RWPE2 (cell line): Measurements from ENCODE around the gene CAPZA1.
"Not testable (repeated sequence)": the region's sequence is repeated elsewhere in the genome, so short reads cannot be mapped to it uniquely, and the experiment has no call there.

Source experiments
- ATAC-seq: fragments of 200-7000 bp; cut with Tn5 transposase; 3 replicates; pipeline ENCODE4 v1.9.1; 2021; ENCODE audit warnings: low read depth
- DNase-seq: peaks from one replicate; pipeline ENCODE4 v3.0.0-alpha.2; 2020; ENCODE audit warnings: low spot score
- H3K27ac ChIP-seq: fragments of 450-650 bp; 2 replicates; pipeline ENCODE4 v1.5.1; 2017; ENCODE audit warnings: mild to moderate bottlenecking; ENCODE audit not compliant: poor library complexity, severe bottlenecking
- H3K27me3 ChIP-seq: fragments of 250-450 bp; sonication (Bioruptor Pico); 2 replicates; pipeline ENCODE4 v1.5.1; 2021; ENCODE audit warnings: mild to moderate bottlenecking, moderate library complexity; ENCODE audit not compliant: insufficient read depth, poor library complexity, severe bottlenecking
- H3K36me3 ChIP-seq: fragments of 250-450 bp; sonication (Bioruptor Pico); 2 replicates; pipeline ENCODE4 v1.5.1; 2020; ENCODE audit warnings: low read depth, mild to moderate bottlenecking, moderate library complexity
- H3K4me1 ChIP-seq: fragments of 250-450 bp; sonication (Bioruptor Pico); 2 replicates; pipeline ENCODE4 v1.5.1; 2021; ENCODE audit warnings: mild to moderate bottlenecking, moderate library complexity; ENCODE audit not compliant: insufficient read depth, poor library complexity, severe bottlenecking
- H3K4me3 ChIP-seq: fragments of 250-450 bp; sonication (Bioruptor Pico); 2 replicates; pipeline ENCODE4 v1.5.1; 2021; ENCODE audit warnings: mild to moderate bottlenecking, moderate library complexity; ENCODE audit not compliant: severe bottlenecking
- H3K9me3 ChIP-seq: fragments of 250-450 bp; sonication (Bioruptor Pico); 2 replicates; pipeline ENCODE4 v1.5.1; 2021; ENCODE audit warnings: mild to moderate bottlenecking, moderate library complexity; ENCODE audit not compliant: severe bottlenecking
- CTCF ChIP-seq: fragments of 450-650 bp; IDR thresholded peaks from one replicate; pipeline ENCODE4 v1.5.1; 2017; ENCODE audit warnings: mild to moderate bottlenecking, moderate library complexity; ENCODE audit not compliant: poor library complexity, severe bottlenecking

Gene CAPZA1

GRCh38 chr1:112634367-112634766, 14.7 kb downstream of the CAPZA1 start:
- peak overlapping the region; percentile 69 for H3K27ac ChIP-seq
- ATAC-seq (no peak), DNase-seq (no peak)
- H3K36me3 ChIP-seq = peaks cover 59% of the 10 kb centered on the region
- peaks cover 47% of the 10 kb centered on the region for H3K4me1 ChIP-seq
- no peaks in the 10 kb centered on the region for H3K27me3 ChIP-seq
- H3K9me3 ChIP-seq = no peaks in the 10 kb centered on the region
- no peak for TF ChIP-seq CTCF
- H3K4me3 ChIP-seq = no peak overlapping the region

- Histone ChIP-seq H3K4me1 (peaks cover 47% of the 10 kb centered on the region), H3K27ac (peak overlapping the region; percentile 69), H3K4me3 (no peak overlapping the region), H3K9me3 (no peaks in the 10 kb centered on the region), H3K27me3 (no peaks in the 10 kb centered on the region), H3K36me3 (peaks cover 42% of the 10 kb centered on the region)
- ATAC-seq (no peak), DNase-seq (no peak)
- no peak for TF ChIP-seq CTCF
Observed at GRCh38 chr1:112636056-112636455, 16.4 kb downstream of the CAPZA1 start.

- no peak for DNase-seq
- H3K4me3 ChIP-seq = no peak overlapping the region
- no peaks in the 10 kb centered on the region for H3K27me3 ChIP-seq
- peaks cover 36% of the 10 kb centered on the region for H3K36me3 ChIP-seq
- H3K9me3 ChIP-seq = no peaks in the 10 kb centered on the region
- no peak for TF ChIP-seq CTCF
- H3K27ac ChIP-seq = peak overlapping the region; percentile 69
- peaks cover 47% of the 10 kb centered on the region for H3K4me1 ChIP-seq
- peak; percentile 60 for ATAC-seq
Observed at GRCh38 chr1:112636597-112637253, 17.1 kb downstream of the CAPZA1 start.

- no peaks in the 10 kb centered on the region for H3K27me3 ChIP-seq
- peak overlapping the region; percentile 69 for H3K27ac ChIP-seq
- DNase-seq = no peak
- peak; percentile 58 for ATAC-seq
- H3K9me3 ChIP-seq = no peaks in the 10 kb centered on the region
- no peak overlapping the region for H3K4me3 ChIP-seq
- H3K36me3 ChIP-seq = peaks cover 30% of the 10 kb centered on the region
- H3K4me1 ChIP-seq = peaks cover 47% of the 10 kb centered on the region
- no peak for TF ChIP-seq CTCF
Observed at GRCh38 chr1:112637254-112638109, 17.9 kb downstream of the CAPZA1 start.

- Histone ChIP-seq H3K27me3 (no peaks in the 10 kb centered on the region), H3K4me3 (no peak overlapping the region), H3K9me3 (no peaks in the 10 kb centered on the region), H3K27ac (peak overlapping the region; percentile 69), H3K4me1 (peaks cover 46% of the 10 kb centered on the region), H3K36me3 (peaks cover 31% of the 10 kb centered on the region)
- DNase-seq (no peak), ATAC-seq (peak; percentile 39; the same call in 1 of the 3 replicates)
- no peak for TF ChIP-seq CTCF
Observed at GRCh38 chr1:112638110-112638428, 18.4 kb downstream of the CAPZA1 start.

- Histone ChIP-seq H3K4me1 (peaks cover 25% of the 10 kb centered on the region), H3K36me3 (peaks cover 32% of the 10 kb centered on the region)
- H3K9me3 ChIP-seq, H3K27ac ChIP-seq, H3K4me3 ChIP-seq, ATAC-seq, H3K27me3 ChIP-seq, DNase-seq: not testable (repeated sequence)
Observed at GRCh38 chr1:112640437-112640836, 20.8 kb downstream of the CAPZA1 start.
